GM12873 (cell line): Measurements from ENCODE around the gene TBC1D17.
A peak's percentile ranks its signal among the peaks of the same experiment; 100 is the strongest.

ENCODE experiments used
- CTCF ChIP-seq: IDR thresholded peaks from 2 replicates; pipeline ENCODE4 v1.5.1; 2012; ENCODE audit warnings: low read depth, mild to moderate bottlenecking, moderate library complexity, low read length, control low read depth; ENCODE audit not compliant: insufficient read depth; ENCODE audit errors: missing control alignments

Gene TBC1D17

GRCh38 chr19:49912965-49913685 lies 35.6 kb downstream of the TBC1D17 start:
- TF ChIP-seq CTCF: peak; percentile 43

DNA sequence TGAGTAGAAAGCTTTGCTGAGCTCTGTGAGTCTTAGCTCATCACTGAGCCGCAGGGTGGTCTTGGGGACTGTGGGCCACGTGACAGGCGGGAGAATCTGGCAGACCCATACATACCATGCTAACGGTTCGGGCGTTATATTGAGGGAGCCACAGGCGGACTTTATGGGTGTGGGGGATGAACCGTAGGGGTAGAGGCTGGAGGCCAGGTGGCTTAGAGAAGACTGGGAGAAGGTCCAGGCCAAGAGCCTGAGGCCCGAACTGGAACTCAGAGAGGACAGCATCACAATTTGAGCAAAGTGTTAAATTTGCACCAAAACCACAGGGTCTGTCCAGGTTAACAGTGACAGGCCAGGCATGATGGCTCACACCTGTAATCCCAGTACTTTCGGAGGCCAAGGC lies 36.2 kb downstream of the TBC1D17 start:
- TF ChIP-seq CTCF: no peak

DNA sequence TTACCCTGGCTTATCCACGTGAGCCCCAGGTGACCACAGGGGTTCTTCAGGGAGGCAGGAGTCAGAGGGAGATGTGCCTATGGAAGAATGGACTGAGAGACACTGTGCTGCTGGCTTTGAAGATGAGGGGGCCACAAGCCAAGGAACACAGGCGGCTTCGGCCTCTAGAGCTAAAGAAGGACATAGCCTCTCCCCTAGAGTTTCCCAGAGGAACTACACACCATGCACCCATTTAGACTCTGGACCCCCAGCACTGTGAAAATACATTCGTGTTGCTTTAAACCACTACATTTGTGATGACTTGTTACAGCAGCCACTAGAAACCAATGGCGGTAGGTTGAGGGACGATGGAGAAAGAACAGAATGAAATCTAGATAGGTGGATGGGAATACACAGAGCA lies 37.8 kb downstream of the TBC1D17 start:
- TF ChIP-seq CTCF: peak; percentile 50

GRCh38 chr19:49916839-49917733 lies 39.6 kb downstream of the TBC1D17 start:
- TF ChIP-seq CTCF: peak; percentile 28

- TF ChIP-seq CTCF: no peak
Observed at GRCh38 chr19:49918089-49918488, 40.6 kb downstream of the TBC1D17 start.

- no peak for TF ChIP-seq CTCF
Observed at GRCh38 chr19:49920624-49921363, 43.3 kb downstream of the TBC1D17 start.
